SK-MEL-5 (cell line): ENCODE data around the gene PPFIA3. TPM values are rescaled to one million over a fixed set of nuclear protein-coding genes. Genes with fewer than 3 reads are reported as not detected.
A peak's percentile ranks its signal among the peaks of the same experiment; 100 is the strongest.
"Not testable (repeated sequence)": the region's sequence is repeated elsewhere in the genome, so short reads cannot be mapped to it uniquely, and the experiment has no call there.

Source experiments
- DNase-seq: peaks from one replicate; pipeline ENCODE4 v3.0.0-alpha.2; 2016; ENCODE audit warnings: low read depth, low spot score
- in situ Hi-C: cut with HindIII; loops from 2 replicates; pipeline ENCODE4 v1.10.0; 2016; ENCODE audit warnings: low sequenced_read_pairs, high pct_unique_total_duplicates, low pct_unique_long_range_greater_than_20kb
- polyA plus RNA-seq, 2 experiments: library from polyadenylated mRNA; depleted of rRNA; stranded (reverse); fragments of >200 nt; gene quantifications; 2 replicates each; pipeline ENCODE4 v1.2.3, GENCODE V29; 2015
- total RNA-seq: library from RNA; depleted of rRNA; stranded (reverse); fragments of >200 nt; shearing (Covaris generic); gene quantifications from 2 replicates; pipeline ENCODE4 v1.2.3, GENCODE V29; 2014; rRNA removed

PPFIA3 gene
- total RNA-seq = 8.8 and 9.9 TPM in 2 replicates
- 18.3 and 18.5 TPM in 2 replicates for polyA plus RNA-seq (2015; cell fraction: cytosol; rRNA removed)
- 43.5 and 46.5 TPM in 2 replicates for polyA plus RNA-seq (2015; cell fraction: nucleus; rRNA removed)

GRCh38 chr19:49119411-49120324 is at the start of gene PPFIA3:
Gene PPFIA3, plus strand, starts transcription at chr19:49119544. Its CDS starts 8,330 bp downstream, at chr19:49127874.
- in situ Hi-C loops = no loop called here
- DNase-seq = no peak

GRCh38 chr19:49070416-49070815 is 48.9 kb upstream of the PPFIA3 start:
- DNase-seq = no peak
- in situ Hi-C loops = no loop called here

DNA sequence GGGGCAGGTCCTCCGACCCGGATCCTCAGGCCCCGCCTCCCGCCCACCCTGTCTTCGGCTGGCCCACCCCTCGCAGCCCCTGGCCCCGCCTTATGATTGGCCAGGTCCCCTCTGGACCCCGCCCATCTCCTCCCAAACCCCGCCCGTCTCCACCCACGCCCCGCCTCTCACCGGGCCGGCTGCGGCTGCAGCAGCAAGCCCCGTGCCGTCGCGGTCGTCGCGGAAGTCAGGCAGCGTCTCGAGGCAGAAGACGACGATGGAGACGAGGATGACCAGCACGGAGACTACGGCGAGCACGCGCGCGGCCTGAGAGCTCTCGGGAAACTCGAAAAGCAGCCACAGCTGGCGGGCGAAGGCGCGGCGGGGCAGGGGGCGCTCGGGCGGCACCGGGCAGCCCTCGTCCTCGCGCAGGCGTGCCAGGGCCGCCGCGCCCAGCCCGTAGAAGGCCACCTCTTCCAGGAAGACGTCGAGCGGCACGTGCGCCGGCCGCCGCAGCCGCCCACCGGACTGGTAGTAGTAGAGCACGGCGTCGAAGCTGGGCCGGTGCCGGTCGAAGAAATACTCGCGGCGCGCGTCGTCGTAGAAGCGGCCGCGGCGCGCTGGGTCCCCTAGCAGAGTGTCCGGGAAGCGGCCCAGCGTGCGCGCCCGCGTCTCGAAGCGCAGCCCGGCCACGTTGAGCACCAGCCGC is 47.3 kb upstream of the PPFIA3 start:
- in situ Hi-C loops = no loop called here
- no peak for DNase-seq

GRCh38 chr19:49073514-49074378 is 45.6 kb upstream of the PPFIA3 start:
- in situ Hi-C loops = no loop called here
- peak; percentile 61 for DNase-seq

- peak; percentile 66 for DNase-seq
- in situ Hi-C loops = not testable (repeated sequence)
These were observed 44.5 kb upstream of the PPFIA3 start for GRCh38 chr19:49074869-49075268.

DNA sequence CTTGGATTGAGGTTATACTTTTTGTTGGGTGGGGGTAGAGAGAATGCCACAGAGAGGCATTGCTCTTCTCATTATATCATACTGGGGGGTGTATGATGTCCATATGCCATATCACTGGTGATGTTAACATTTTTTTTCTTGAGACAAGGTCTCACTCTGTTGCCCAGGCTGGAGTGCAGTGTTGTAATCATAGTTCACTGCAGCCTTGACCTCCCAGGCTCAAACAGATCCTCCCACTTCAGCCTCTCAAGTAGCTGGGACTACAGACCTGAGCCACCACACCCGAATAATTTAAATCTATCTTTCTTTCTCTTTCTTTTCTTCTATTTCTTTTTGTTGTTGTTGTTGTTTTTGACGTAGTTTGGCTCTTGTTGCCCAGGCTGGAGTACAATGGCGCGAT is 39.0 kb upstream of the PPFIA3 start:
- in situ Hi-C loops = no loop called here
- no peak for DNase-seq

DNA sequence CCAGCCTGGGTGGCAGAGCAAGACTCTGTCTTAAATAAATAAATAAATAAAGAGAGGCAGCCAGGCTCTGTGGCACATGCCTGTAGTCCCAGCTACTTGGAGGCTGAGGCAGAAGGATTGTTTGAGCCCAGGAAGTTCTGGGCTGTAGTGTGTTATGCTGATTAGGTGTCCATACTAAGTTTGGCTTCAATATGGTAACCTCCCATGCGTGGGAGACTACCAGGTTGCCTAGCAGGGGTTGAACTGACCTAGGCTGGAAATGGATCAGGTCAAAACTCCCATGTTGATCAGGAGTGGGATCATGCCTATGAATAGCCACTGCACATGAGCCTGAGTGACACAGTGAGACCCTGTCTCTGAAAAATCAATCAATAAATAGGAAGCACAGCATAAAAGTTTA is 38.1 kb upstream of the PPFIA3 start:
- DNase-seq = no peak
- in situ Hi-C loops = no loop called here

GRCh38 chr19:49084206-49085019 is 34.9 kb upstream of the PPFIA3 start:
- in situ Hi-C loops = no loop called here
- DNase-seq = no peak

DNA sequence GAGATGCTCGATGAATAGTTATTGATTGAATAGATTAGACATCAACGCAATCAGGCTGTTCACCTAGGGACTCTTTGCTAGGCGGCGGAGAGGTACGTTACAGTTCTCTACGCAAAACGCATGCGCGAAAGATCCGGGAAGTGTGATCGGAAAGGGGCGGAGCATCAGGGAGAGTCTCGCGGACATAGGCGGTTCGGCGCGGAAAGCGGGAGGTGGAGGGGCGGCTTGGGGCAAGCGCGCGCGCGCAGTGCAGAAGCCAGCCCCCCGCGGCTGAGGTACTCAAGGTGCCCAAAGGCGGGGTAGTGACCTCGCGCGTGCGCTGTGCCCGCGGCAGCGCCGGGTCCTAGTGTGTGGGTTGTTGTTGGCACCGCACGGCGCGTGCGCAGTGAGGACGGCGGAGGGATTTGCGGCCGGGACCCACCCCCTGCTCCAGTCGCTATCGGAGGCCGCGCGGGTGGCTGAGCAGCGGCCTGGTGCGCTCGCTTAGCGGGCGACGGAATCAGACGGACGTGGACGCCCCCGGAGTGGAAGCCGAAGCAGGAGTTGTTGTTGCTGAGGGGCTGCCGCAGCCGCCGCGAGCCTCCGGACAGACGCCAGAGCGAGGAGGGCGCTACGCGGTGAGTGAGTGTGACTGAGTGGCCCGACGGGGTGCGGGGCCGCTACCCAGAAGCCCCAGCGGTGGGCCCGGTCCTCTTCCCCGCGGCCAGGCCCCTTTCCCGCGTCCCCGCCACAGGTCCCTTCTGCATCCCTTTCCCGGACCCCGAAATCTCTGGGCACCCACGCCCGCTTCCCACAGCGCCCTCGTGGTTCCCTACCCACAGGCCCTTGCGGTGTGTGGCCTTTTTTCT is 34.1 kb upstream of the PPFIA3 start, which contains the start of gene SNRNP70:
SNRNP70 (plus strand) TSS at position 432 of the 848 bp plus-strand sequence. CDS start 964 bp downstream, outside the sequence.
- in situ Hi-C loops = no loop called here
- peak; percentile 98 for DNase-seq

DNA sequence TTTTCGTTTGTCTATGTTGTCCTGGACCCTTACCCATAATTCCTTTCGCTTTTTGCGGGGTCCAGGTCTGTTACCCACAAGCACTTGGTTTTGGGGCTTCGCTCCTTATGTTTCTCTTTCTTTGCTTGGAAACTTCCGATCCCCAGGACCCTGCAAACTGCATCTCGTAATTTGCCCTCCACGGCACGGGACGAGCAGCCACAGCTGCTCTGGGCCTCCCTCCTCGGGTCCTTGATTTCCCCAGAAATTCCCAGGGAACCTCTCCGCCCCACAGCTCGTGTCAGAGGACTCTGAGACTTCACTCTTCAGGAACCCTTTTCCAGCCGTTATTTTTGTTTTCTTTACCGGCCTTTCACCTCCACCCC is 33.5 kb upstream of the PPFIA3 start:
- no peak for DNase-seq
- in situ Hi-C loops = no loop called here

GRCh38 chr19:49086296-49086695 is 33.0 kb upstream of the PPFIA3 start:
- in situ Hi-C loops = no loop called here
- no peak for DNase-seq

DNA sequence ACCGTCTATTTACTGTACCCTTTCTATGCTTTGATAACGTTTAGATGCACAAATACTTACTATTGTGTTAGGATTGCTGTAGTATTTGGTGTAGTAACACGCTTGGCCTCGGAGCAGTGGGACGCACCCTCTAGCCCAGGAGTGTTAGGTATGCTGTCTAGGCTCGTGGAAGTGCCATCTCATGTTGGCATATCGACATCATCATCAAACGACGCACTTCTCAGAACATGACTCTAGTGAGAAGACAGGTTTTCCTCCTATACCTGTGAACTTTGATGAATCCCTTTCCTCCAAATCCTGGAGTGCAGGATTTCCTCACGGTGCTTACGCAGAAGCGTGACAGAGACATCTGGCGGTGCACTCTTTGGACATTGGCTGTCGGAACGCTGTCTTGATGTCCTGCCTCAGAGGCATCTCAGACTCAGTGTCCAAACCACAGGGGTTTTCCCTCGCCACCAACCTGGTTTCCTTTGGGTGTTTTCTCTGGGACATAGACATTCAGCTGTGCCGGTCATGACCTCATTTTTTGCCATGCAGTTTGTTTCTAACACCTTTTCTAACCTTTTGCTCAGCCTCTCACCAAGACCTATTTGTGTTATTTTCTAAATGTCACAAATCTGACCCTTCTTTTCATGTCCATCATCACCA is 27.8 kb upstream of the PPFIA3 start:
- in situ Hi-C loops = no loop called here
- DNase-seq = no peak

DNA sequence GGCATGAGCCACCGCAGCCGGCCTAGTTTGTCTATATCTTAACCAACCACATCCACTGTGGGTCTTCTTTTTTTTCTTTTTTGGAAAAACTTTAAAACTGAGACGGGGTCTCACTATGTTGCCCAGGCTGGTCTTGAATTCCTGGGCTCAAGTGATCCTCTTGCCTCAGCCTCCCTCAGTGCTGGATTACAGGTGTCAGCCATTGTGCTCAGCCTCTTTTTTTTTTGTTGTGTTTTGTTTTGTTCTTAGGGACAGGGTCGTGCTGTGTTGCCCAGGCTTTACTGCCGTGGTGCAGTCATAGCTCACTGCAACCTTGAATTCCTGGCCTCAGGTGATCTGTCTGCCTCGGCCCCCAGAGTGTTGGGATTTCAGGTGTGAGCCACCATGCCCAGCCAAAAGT is 26.7 kb upstream of the PPFIA3 start:
- in situ Hi-C loops = no loop called here
- DNase-seq = no peak

GRCh38 chr19:49094505-49095482 is 24.6 kb upstream of the PPFIA3 start:
- in situ Hi-C loops = no loop called here
- DNase-seq = no peak
